ENCODE data around the gene USH2A.

The USH2A gene

DNA sequence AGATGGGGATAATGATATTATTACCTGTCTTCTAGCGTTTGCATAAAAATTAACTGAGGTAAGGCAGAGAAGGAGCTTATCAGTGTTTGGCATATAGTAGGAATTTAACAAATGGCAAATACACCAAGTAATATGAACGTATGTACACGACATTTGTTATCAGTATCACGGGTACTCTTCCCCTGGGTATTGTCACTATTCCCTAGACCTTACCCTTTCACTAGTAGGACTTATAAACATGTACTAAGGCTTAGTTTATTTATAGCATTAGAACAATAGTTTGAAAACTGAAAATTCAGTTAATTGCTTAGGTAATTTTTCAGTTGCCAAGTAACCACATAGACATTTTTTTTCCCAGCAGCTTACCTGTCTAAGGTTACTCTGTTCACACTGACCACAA is 669.1 kb downstream of the USH2A start:
- no peak for DNase-seq

- DNase-seq, result no peak
Measured at GRCh38 chr1:215749414-215749813, 673.8 kb downstream of the USH2A start.

DNA sequence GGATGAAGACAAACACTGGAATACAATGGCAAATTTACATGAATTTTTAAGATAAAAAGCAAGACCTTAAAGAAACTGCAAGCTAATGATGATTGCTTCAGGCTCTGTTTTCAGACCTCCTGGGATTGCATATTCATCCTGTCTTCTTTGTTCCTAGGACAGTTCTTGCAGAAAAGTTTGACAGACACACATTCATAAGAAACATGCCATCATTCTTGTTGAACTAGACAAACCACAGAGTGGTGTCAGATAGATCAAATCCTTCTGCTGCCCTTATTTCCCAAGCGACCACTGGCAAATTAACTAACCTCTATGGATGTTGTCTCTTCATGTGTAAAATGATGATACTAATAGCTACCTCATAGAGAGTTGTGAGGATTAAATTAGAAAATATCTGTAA is 674.8 kb downstream of the USH2A start:
- DNase-seq, result no peak

GRCh38 chr1:215744419-215744818 is 678.8 kb downstream of the USH2A start:
- no peak for DNase-seq

DNA sequence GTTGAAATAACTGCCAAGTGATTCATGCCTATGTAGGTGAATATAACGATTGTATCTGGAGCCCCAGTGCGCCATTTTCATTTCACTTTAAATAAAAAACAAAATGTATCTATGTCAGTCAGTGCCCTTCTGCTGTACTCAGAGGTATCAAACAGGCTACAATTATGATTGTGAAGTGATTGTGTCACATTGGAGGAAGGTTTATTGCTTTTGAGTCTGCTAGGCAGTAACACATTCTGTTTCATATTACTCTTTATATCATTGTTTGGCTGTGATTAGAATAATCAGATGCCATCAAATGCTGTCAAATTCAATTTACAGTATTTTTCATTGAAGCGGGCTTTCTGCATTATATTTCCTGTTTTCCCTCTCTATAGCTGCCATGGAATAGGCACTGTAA is 684.2 kb downstream of the USH2A start:
- no peak for DNase-seq

- DNase-seq, result no peak
Measured at GRCh38 chr1:215731699-215732098, 691.5 kb downstream of the USH2A start.

- DNase-seq, result no peak
Measured at GRCh38 chr1:215730600-215730999, 692.6 kb downstream of the USH2A start.

DNA sequence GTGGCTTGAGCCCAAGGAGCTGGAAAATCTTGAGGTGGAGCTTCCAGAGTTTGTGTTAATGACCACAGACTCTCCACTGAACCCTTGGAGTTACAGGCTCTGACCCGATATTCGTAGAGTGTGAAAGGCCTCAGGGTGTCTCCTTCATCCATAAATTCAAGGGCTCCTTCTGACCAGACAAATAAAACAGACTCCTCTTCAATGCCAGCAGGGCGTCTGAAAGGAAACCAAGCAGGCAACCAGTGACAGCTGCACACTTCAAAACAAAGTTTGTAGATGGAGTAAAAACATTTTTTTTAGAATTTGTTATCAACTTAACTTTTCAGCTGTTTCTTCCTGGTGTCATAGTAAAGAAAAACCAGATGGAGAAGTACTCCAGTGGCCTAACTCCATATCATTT is 695.1 kb downstream of the USH2A start:
- DNase-seq, result no peak

GRCh38 chr1:215720126-215720525 is 703.1 kb downstream of the USH2A start:
- no peak for DNase-seq

DNA sequence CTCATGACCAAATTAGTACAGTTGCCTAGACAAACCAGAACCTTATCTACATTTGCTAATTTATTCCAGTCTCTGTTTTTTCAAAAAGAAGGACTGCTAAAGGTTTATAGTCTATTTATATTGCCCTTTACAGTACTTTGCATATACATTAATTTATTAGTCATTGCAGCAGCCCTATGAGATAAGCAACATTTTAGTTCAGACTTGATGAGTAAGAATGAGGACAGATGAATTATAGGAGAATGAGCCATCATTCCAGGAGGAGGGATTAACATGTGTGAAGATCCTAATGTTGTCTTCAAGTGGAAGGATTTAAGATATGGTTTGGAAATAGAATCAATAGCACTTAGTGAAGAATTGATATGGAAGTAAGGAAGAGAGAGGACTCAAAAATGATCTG is 703.7 kb downstream of the USH2A start:
- DNase-seq, result no peak

DNA sequence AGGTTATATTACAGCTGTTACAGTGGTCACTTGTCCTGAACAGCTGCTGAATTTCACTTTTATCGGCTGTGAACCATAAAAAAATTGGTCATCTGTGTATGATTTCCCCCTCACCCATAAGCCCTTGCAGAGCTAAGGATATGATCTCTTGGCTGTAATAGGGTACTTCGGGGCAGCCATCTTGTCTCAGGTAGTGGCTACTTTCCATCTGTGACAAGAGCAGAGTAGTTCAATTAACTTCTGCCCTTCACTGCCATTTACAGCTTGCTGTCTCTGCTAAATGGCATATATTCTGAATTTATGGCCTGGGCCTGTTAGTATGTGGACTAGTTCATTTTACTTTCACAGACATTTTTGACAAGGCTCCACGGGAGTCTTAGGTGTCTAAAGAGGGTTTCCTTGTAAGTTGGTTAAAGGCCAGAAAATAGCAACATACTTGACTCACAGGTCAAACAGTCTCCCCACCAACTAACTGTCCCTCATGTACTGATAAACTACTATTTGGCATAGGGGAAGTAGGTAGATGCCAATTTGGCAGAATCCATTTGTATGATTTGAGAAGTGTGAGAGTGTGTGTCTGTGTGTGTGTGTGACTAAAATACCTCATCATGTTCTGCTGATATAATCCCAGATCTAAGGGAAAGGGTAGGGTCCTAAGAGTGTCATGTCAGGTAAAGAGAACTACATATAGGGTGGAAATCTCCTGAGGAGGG is 704.5 kb downstream of the USH2A start:
- no peak for DNase-seq

DNA sequence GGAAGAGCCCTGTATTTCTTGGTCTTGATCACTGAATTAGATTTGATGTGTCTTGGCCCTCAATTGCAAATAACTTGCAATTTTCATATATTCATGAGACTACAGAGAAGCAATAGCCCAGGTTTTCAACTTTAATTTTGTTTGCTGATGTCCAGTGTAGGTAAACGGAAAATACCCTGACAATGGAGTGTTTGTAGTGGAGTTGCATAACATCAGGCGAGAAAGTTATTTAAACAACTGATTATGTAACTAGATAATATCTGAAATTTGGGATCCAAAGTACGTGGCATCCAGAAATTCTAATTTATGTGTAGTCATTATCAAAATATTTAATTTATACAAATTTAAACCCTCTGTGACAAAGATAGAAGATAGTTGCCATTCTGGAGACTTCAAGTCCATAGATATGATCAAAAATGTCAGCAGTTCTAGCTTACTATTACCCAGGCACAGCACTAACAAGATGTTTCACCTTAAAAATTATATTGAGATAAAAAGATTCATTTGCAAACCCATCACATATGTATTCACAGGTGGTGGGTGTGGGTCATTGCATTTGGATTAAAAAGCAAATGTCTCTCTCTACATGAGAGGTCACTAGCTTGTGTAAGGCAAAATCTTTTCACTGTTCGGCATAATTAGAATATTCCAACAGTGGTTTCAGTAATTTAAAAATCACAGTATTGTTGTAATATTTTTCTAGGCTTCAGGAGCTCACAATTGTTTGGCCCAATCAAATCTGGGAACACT is 705.4 kb downstream of the USH2A start:
- DNase-seq, result no peak

DNA sequence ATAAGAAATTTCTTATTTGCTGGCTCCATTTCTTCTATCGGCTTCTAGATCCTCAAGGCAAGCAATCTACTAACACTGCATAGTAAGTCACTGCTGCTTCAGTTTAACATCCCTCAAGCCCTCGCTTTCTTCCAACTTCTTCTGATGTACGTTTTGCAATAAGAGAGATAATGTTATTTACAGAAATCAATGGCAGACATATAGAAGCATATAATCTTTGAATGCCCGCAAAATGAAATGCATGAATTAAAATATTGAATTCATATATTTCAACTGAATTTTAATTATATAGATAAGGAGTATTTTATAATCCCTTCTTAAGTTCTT is 712.4 kb downstream of the USH2A start:
- DNase-seq, result no peak

- no peak for DNase-seq
Measured at GRCh38 chr1:215710036-215710898, 713.0 kb downstream of the USH2A start.

DNA sequence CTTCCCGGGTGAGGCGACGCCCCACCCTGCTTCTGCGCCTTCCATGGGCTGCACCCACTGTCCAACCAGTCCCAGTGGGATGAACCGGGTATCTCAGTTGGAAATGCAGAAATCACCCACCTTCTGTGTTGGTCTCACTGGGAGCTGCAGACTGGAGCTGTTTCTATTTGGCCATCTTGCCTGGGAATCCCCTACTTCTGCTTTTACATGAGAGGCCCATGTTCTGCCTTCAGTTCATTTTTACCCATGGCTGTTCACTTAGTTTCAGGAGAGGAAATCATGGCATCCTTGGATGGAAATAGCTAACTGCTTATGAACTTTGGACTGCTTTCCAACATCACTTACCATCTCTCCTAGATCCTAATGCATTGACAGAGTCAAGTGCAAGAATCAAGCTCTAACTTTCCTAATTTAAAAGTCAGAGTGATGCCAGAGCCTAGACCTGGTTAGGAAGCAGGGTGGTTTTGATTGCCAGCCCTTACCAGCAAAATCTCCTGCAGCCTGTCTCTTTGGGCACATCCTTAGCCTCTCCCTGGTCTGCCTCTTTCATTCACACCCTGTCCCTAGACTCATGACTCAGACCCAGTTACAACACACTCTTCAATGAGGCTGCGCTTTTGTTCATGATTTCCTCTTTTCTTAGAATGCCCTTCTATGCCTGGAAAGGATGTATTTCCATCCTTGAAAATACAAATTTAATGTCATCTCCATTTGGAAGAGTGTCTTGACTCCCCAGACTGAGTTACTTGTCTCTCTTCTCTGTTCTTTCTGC is 719.0 kb downstream of the USH2A start:
- DNase-seq, result no peak

DNA sequence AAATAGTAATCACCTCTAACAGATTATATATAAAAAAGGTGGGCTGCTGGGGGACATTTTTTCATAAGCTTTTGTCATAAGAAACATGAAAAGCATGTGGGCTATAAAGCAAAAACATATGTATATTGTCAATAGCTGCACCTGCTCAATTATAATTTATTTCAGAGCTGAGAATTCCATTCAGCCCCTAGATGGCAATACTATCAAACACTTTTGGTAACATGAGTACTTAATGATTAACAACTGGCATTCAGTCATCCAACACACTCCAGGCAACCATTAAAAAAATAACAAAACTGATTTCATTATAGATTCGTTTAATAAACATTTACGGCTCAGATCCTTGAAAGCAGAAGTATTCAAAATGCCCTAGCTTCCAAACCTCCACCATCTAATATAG is 741.0 kb downstream of the USH2A start:
- DNase-seq, result no peak

GRCh38 chr1:215681041-215681440 is 742.2 kb downstream of the USH2A start:
- DNase-seq, result no peak

DNA sequence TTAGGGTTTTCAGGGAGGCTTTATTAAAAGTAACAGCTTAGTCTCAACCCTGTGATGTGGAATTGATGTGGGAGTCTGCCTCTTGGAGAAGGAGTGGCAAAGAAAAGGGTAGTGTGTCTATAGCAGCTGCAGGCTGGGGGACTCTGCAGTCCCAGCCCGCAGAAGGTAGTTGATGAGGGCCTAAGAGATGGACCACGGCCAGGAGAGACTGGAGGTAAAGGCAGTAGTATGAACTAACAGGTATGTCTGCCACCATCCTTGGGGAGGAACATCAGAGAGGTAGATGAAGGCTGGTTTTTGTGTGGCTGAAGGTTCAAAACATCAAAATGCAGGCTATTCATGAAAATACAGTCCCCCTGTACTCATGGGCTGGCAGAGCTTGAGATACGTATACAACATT is 744.0 kb downstream of the USH2A start:
- no peak for DNase-seq

GRCh38 chr1:215677112-215677511 is 746.1 kb downstream of the USH2A start:
- no peak for DNase-seq

GRCh38 chr1:215673943-215674342 is 749.3 kb downstream of the USH2A start:
- DNase-seq, result no peak

GRCh38 chr1:215672482-215672881 is 750.8 kb downstream of the USH2A start:
- DNase-seq, result no peak

- DNase-seq, result no peak
Measured at GRCh38 chr1:215669806-215670491, 753.3 kb downstream of the USH2A start.
